Large intestine (tissue), 3 donors: Measurements from ENCODE around the gene FAAP20. TPM values are rescaled to one million over a fixed set of nuclear protein-coding genes. Genes with fewer than 3 reads are reported as not detected.

Experiments used
- DNase-seq, 2 donors: peaks; one replicate each; pipeline versions ENCODE4 v3.0.0 to v3.0.0-alpha.2; 2013
- H3K27ac ChIP-seq: one replicate; pipeline ENCODE4 v1.5.1; 2013; ENCODE audit warnings: low read length
- H3K27me3 ChIP-seq: 2 replicates; pipeline ENCODE4 v1.6.1; 2013; ENCODE audit warnings: low read length; ENCODE audit not compliant: control insufficient read depth, insufficient read depth
- H3K36me3 ChIP-seq: 2 replicates; pipeline ENCODE4 v1.6.1; 2013; ENCODE audit warnings: low read length; ENCODE audit not compliant: control insufficient read depth, insufficient read depth
- H3K4me1 ChIP-seq: one replicate; pipeline ENCODE4 v1.6.1; 2013; ENCODE audit warnings: low read length; ENCODE audit not compliant: control insufficient read depth, insufficient read depth
- H3K4me3 ChIP-seq: one replicate; pipeline ENCODE4 v1.5.1; 2013; ENCODE audit warnings: low read length
- H3K9me3 ChIP-seq: one replicate; pipeline ENCODE4 v1.6.1; 2013; ENCODE audit warnings: mild to moderate bottlenecking, low read depth, low read length, moderate library complexity; ENCODE audit not compliant: control insufficient read depth
- WGBS: methylation state at CpG from one replicate; pipeline ENCODE4 v1.1.5; 2013; ENCODE audit warnings: low lambda C conversion rate; ENCODE audit not compliant: insufficient coverage; 5-methylcytosine and 5-hydroxymethylcytosine counted together
- polyA plus RNA-seq: library from polyadenylated mRNA; unstranded; fragments of 120-200 nt; gene quantifications from one replicate; pipeline ENCODE4 v1.2.1, GENCODE V29; 2013

Gene FAAP20
- polyA plus RNA-seq, 1 donor, result 59.6 TPM

DNA sequence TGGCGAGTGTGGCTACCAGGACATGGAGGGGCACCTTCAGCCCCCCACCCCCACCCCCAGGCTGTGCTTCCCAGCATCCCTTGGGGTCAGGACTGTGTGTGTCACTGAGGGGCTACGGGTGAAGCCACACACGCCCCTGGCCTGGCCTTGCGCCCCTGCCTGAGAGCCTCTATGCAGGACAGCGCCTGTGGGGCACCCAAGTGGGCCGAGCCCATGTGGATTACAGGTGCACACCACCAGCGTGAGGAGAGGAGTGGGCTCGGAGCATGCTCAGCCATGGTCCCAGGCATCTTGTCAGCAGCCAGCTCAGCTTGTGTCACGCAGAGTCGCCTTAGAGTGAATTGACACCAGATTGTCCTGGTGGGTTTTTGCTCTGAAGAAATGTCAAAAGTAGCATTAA lies 27.9 kb downstream of the FAAP20 start:
- Histone ChIP-seq H3K4me1 (no peaks in the 10 kb centered on the region), H3K27ac (no peak overlapping the region), H3K4me3 (no peak overlapping the region), H3K36me3 (peaks cover 62% of the 10 kb centered on the region), H3K9me3 (peaks cover 6% of the 10 kb centered on the region), H3K27me3 (no peaks in the 10 kb centered on the region)
- WGBS, result no CpG with 5 or more reads among the region's 10 CpGs
- no peak for DNase-seq

DNA sequence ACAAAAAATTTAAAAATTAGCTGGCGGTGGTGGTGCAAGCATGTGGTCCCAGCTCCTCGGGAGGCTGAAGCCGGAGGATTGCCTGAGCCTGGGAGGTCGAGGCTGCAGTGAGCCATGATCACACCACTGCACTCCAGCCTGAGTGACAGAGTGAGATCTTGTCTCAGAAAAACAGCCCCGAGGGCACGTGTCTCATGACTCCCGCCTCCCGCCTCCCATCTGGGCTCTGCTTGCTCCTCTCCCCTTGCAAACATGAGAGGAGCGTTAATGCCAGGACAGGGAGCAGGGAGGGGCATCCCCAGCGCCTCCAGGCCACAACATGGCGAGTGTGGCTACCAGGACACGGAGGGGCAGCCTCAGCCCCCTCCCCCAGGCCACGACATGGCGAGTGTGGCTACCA lies 28.3 kb downstream of the FAAP20 start:
- DNase-seq, result no peak
- whole genome bisulfite sequencing, result no CpG with 5 or more reads among the region's 14 CpGs
- Histone ChIP-seq H3K27ac (no peak overlapping the region), H3K9me3 (peaks cover 6% of the 10 kb centered on the region), H3K4me3 (no peak overlapping the region), H3K4me1 (no peaks in the 10 kb centered on the region), H3K36me3 (peaks cover 64% of the 10 kb centered on the region), H3K27me3 (no peaks in the 10 kb centered on the region)

DNA sequence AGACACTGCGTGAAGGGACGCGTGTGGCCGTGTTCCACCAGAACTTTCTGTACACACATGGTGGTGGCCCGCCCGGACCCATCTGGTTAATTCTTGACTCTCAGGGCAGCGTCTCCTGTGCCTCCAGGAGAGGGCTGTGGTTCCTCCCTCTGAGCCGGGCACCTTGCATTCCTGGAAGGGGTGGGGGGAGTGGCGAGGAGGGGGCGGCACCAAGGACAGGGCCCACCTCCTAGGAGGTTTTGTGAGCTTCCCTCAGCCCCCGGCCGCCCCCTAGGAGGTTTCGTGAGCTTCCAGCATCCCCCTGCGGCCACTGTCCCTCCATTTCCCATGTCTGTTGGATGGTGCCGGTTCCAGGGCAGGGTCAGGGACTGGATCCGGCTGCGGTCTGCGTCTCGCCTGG lies 28.9 kb downstream of the FAAP20 start:
- DNase-seq, result no peak
- Histone ChIP-seq H3K9me3 (peaks cover 8% of the 10 kb centered on the region), H3K4me1 (no peaks in the 10 kb centered on the region), H3K36me3 (peaks cover 67% of the 10 kb centered on the region), H3K27me3 (no peaks in the 10 kb centered on the region), H3K4me3 (no peak overlapping the region), H3K27ac (no peak overlapping the region)
- no CpG with 5 or more reads among the region's 19 CpGs for WGBS

DNA sequence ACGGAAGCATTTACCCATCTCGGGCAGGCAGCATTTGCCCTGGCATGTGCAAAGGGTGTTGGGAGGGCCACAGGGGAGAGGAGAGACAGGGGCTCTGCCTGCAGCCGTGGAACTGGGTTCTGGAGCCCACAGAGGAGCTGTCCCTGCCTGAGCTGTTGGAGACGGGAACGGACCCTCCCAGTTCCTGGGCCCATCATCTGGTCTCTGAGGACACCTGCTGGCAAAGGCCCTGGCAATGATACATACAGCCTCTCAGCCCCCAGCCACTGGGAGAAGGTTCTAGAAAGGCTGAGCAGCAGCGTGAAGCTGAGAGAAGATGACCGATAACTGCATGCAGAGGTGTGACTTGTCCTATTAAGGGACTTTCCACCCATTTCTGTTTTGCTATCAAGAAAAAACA lies 31.4 kb downstream of the FAAP20 start:
- no peak overlapping the region for H3K4me3 ChIP-seq
- no CpG with 5 or more reads among the region's 7 CpGs for WGBS
- peaks cover 9% of the 10 kb centered on the region for H3K9me3 ChIP-seq
- no peaks in the 10 kb centered on the region for H3K4me1 ChIP-seq
- H3K27me3 ChIP-seq, result no peaks in the 10 kb centered on the region
- no peak for DNase-seq
- H3K27ac ChIP-seq, result no peak overlapping the region
- peaks cover 68% of the 10 kb centered on the region for H3K36me3 ChIP-seq

DNA sequence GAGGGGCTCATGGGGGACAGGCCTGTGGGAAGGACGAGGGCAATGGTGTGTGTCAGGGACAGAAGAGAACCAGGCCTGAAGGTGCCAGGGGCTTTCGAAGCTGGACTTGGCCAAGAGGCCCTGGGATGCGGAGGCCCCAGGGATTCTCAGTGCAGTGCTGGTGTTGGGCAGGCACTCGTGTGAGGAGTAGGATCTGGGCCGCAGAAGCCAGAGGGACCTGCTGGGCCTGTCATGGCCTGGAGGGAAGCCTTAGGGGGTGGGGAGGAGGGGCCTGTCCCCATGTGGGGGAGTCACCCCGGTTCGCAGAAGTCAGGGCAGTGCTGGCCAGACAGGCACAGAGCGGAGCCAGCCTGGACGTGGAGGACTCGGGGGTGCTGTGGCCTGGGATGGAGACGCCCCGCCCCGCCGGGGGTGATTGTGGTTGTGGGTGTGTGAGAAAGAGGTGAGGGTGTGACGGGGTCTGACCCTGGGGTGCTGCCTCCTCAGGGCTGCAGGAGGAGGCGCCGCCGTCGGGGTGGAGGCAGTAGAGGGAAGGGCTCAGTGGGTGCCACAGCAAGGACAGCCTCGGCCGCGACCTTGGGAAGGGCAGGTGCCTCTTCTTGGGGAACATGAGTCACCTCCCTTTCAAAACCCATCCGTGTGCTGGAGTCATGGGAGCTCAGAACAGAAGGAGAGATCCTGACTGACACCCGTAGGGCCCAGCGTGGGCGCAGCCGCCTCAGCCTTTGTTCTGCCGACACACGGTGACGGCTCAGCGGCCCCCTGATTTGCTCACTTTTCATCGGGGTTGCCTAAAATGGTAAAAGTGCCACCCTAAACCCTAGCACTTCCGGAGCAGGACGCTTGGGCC lies 33.9 kb downstream of the FAAP20 start:
- Histone ChIP-seq H3K4me3 (no peak overlapping the region), H3K36me3 (peaks cover 73% of the 10 kb centered on the region), H3K27ac (no peak overlapping the region), H3K9me3 (peaks cover 9% of the 10 kb centered on the region), H3K27me3 (no peaks in the 10 kb centered on the region), H3K4me1 (no peaks in the 10 kb centered on the region)
- DNase-seq, result no peak
- WGBS, result no CpG with 5 or more reads among the region's 34 CpGs

DNA sequence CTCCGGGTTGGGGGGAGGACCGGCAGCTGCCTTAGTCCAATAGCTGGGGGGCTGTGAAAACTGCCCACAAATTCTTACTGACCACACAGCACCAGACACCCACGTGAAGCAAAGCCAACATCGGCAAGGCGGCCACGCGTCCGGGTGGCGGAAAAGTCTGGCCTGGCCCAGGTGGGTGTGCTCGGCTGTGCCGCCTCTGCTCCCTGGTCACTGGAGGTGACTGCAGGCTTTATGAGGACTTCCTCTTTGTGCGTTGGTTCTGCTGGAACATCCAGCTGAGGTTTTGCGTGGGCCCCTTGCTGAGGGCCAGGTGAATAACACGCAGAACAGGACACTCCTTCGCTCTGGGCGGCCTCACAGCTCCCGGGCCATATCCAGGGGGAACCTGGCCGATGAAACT lies 35.4 kb downstream of the FAAP20 start:
- peaks cover 9% of the 10 kb centered on the region for H3K9me3 ChIP-seq
- no peak overlapping the region for H3K27ac ChIP-seq
- peaks cover 66% of the 10 kb centered on the region for H3K36me3 ChIP-seq
- no peak overlapping the region for H3K4me3 ChIP-seq
- no peaks in the 10 kb centered on the region for H3K4me1 ChIP-seq
- WGBS, result no CpG with 5 or more reads among the region's 18 CpGs
- DNase-seq, result no peak
- no peaks in the 10 kb centered on the region for H3K27me3 ChIP-seq

DNA sequence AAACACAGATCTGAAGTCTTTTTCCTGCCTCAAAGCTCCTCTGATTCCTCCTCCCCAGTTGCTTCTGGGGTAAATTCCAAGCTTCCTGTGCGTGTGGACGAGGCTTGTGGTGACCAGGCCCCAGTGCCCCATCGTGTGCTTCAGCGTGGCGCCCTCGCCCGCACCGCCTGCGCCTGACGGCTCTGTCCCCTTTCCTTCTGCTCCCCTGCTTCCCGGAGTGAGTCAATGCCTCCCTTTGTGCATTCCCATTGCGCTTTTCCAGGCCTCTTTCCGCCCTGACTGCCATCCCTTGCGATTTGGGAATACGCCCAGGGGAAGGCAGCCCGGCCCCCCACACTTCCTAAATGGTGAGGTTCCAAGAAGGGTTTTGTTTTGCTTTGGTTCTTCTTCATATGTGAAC lies 36.3 kb downstream of the FAAP20 start:
- H3K27me3 ChIP-seq, result no peaks in the 10 kb centered on the region
- DNase-seq, result no peak
- no CpG with 5 or more reads among the region's 16 CpGs for WGBS
- no peaks in the 10 kb centered on the region for H3K4me1 ChIP-seq
- H3K27ac ChIP-seq, result no peak overlapping the region
- H3K36me3 ChIP-seq, result peaks cover 70% of the 10 kb centered on the region
- H3K4me3 ChIP-seq, result no peak overlapping the region
- peaks cover 8% of the 10 kb centered on the region for H3K9me3 ChIP-seq

DNA sequence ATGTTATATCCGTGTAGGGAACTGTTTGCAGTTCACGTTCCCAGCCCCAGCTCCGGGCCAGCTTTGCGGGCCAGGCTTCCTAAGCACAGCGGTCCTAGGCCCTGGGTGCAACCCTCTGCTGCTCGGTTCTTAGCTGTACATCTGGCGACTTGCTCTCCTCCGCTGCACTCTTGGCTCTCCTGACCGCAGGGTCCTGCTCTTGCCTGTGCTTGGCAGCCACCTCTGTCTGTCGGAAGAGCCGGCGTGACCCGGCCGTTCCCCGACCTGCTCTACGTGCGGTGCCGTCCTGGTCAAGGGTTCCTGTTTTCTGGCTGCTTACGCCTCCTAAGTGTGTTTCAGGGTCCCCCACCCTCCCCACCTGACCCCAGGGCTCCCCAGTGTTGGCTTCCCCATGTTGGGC lies 36.7 kb downstream of the FAAP20 start:
- Histone ChIP-seq H3K4me1 (no peaks in the 10 kb centered on the region), H3K9me3 (peaks cover 4% of the 10 kb centered on the region), H3K27me3 (no peaks in the 10 kb centered on the region), H3K36me3 (peaks cover 70% of the 10 kb centered on the region), H3K4me3 (no peak overlapping the region), H3K27ac (no peak overlapping the region)
- 83% methylated on average over 1 of the region's 19 CpGs for WGBS
- no peak for DNase-seq

DNA sequence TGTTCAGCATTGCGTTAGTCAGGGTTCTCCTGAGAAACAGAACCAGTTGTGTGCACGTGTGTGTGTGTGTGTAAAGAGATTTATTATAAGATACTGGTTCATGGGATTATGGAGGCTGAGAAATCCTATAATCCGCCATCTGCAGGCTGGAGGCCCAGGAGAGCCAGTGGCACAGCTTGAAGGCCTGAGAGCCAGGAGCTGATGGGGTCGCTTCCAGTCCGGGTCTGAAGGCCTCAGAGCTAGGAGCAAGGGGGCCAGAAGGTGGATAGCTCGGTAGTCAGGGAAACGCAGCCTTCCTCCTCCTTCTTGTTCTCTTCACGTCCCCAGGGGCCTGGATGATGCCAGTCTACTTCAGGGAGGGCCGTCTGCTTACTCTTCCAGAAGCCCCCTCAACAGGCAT lies 37.7 kb downstream of the FAAP20 start:
- no CpG with 5 or more reads among the region's 9 CpGs for WGBS
- Histone ChIP-seq H3K36me3 (peaks cover 67% of the 10 kb centered on the region), H3K27me3 (no peaks in the 10 kb centered on the region), H3K4me3 (no peak overlapping the region), H3K4me1 (no peaks in the 10 kb centered on the region), H3K9me3 (peaks cover 3% of the 10 kb centered on the region), H3K27ac (no peak overlapping the region)
- no peak for DNase-seq

DNA sequence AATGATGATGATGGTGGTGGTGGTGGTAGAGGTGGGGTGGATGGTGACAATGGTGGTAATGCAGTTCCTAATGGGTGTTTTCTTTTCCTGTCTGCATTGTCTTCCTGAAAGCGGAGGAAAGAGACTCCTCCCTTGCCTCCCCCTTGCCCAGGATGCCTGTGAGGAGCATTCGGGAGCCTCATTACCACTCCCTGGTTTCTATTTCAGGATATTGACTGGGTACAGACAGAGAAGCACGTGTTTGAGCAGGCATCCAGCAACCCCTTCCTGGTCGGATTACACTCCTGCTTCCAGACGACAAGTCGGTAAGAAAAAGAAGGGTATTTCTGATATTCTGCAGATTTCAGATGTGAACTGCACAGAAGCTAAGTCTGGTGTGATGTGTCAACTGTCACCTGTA lies 38.8 kb downstream of the FAAP20 start:
- H3K9me3 ChIP-seq, result peaks cover 3% of the 10 kb centered on the region
- no peak overlapping the region for H3K27ac ChIP-seq
- no peaks in the 10 kb centered on the region for H3K27me3 ChIP-seq
- H3K4me1 ChIP-seq, result no peaks in the 10 kb centered on the region
- WGBS, result no CpG with 5 or more reads among the region's 6 CpGs
- H3K4me3 ChIP-seq, result no peak overlapping the region
- peaks cover 66% of the 10 kb centered on the region for H3K36me3 ChIP-seq
- no peak for DNase-seq

DNA sequence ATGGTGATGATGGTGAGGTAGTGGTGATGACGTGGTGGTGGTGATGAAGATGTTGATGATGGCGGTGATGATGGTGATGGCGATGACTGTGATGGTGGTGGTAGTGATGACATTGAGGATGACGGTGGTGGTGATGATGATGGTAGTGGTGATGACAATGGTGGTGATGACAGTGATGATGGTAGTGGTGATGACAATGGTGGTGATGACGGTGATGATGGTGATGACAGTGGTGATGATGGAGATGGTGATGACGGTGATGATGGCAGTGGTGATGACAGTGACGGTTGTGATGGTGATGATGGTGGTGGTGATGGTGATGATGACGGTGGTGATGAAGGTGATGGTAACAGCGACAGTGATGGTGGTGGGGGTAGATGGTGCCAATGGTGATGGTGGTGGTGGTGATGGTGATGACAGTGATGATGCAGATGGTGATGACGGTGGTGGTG lies 39.4 kb downstream of the FAAP20 start:
- Histone ChIP-seq H3K4me3 (no peak overlapping the region), H3K9me3 (no peaks in the 10 kb centered on the region), H3K4me1 (no peaks in the 10 kb centered on the region), H3K27ac (no peak overlapping the region), H3K27me3 (no peaks in the 10 kb centered on the region), H3K36me3 (peaks cover 66% of the 10 kb centered on the region)
- DNase-seq, result no peak
- 100% methylated on average over 5 of the region's 10 CpGs for WGBS
